ENCODE results near the gene TBC1D21. TPM values are rescaled to one million over a fixed set of nuclear protein-coding genes. Genes with fewer than 3 reads are reported as not detected.
A peak's percentile ranks its signal among the peaks of the same experiment; 100 is the strongest.

TBC1D21 gene
- total RNA-seq, 1 experiment from 2014 or later: not detected

DNA sequence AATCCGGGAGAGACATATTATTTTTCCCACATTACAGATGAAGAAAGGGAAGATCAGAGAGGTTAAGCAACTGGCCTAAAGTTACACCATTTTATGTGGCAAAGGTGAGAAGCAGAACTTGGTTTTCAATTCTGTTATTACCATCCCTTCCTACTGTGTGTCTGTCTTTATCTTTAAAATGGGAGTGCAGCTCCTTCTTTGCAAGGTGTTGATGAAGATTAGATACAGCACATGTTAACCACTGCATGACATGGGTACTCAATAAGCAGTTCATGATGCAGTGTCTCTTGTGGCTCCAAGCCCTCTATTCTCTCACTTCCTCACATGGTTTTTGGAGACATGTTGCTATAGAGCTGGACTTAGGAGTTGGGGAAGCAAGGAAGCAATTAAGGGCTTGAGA, 23.1 kb upstream of the TBC1D21 start:
- no peak for DNase-seq
- Histone ChIP-seq H3K27me3 (ENCODE audit: control insufficient read depth, insufficient read depth, low read length) (no peaks in the 10 kb centered on the region), H3K36me3 (replicated peaks; ENCODE audit: control insufficient read depth, insufficient read depth, low read length) (no peaks in the 10 kb centered on the region), H3K4me3 (ENCODE audit: insufficient read depth, low read depth, low read length) (no peak overlapping the region)

- Histone ChIP-seq H3K36me3 (replicated peaks; ENCODE audit: control insufficient read depth, insufficient read depth, low read length) (no peaks in the 10 kb centered on the region), H3K27me3 (ENCODE audit: control insufficient read depth, insufficient read depth, low read length) (no peaks in the 10 kb centered on the region), H3K4me3 (ENCODE audit: insufficient read depth, low read depth, low read length) (no peak overlapping the region)
- DNase-seq: peak; percentile 82
Measured at GRCh38 chr15:73851689-73852088, 21.7 kb upstream of the TBC1D21 start.

- Histone ChIP-seq H3K27me3 (ENCODE audit: control insufficient read depth, insufficient read depth, low read length) (no peaks in the 10 kb centered on the region), H3K4me3 (ENCODE audit: insufficient read depth, low read depth, low read length) (no peak overlapping the region), H3K36me3 (replicated peaks; ENCODE audit: control insufficient read depth, insufficient read depth, low read length) (no peaks in the 10 kb centered on the region)
- DNase-seq: no peak
Measured at GRCh38 chr15:73852507-73852906, 20.9 kb upstream of the TBC1D21 start.

- no peak overlapping the region for H3K4me3 ChIP-seq (ENCODE audit: insufficient read depth, low read depth, low read length)
Measured at GRCh38 chr15:73854265-73854664, 19.1 kb upstream of the TBC1D21 start.

GRCh38 chr15:73856458-73857192, 16.7 kb upstream of the TBC1D21 start:
- H3K27me3 ChIP-seq (ENCODE audit: control insufficient read depth, insufficient read depth, low read length): no peaks in the 10 kb centered on the region
- no peak for DNase-seq
- no peak overlapping the region for H3K4me3 ChIP-seq (ENCODE audit: insufficient read depth, low read depth, low read length)
- no peaks in the 10 kb centered on the region for H3K36me3 ChIP-seq (replicated peaks; ENCODE audit: control insufficient read depth, insufficient read depth, low read length)

More at GRCh38 chr15:73854265-73854664, 19.1 kb upstream of the TBC1D21 start:
- no peak for DNase-seq
- no peaks in the 10 kb centered on the region for H3K36me3 ChIP-seq (replicated peaks; ENCODE audit: control insufficient read depth, insufficient read depth, low read length)
- H3K27me3 ChIP-seq (ENCODE audit: control insufficient read depth, insufficient read depth, low read length): no peaks in the 10 kb centered on the region

- no peak for DNase-seq
- Histone ChIP-seq H3K36me3 (replicated peaks; ENCODE audit: control insufficient read depth, insufficient read depth, low read length) (no peaks in the 10 kb centered on the region), H3K4me3 (ENCODE audit: insufficient read depth, low read depth, low read length) (no peak overlapping the region), H3K27me3 (ENCODE audit: control insufficient read depth, insufficient read depth, low read length) (no peaks in the 10 kb centered on the region)
Measured at GRCh38 chr15:73857193-73857920, 16.0 kb upstream of the TBC1D21 start.

DNA sequence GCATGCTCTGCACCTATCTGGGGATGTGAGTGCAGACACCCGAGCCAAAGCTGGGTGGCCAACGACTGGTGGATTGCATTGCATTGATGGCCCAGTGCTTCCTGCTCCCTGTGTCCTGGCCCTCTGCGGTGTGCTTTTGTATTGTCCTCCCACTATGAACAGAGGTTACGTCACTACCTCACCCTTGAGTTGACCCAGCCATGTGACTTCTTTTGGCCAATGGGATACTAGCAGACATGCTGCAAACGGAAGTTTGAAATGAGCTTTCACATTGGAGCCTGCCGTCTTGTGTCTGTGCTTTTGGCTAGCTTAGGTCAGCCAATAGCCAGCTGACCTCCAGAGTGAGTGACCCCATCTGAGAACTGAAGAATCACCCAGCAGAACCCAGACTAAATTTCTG, 15.3 kb upstream of the TBC1D21 start:
- Histone ChIP-seq H3K27me3 (ENCODE audit: control insufficient read depth, insufficient read depth, low read length) (no peaks in the 10 kb centered on the region), H3K36me3 (replicated peaks; ENCODE audit: control insufficient read depth, insufficient read depth, low read length) (no peaks in the 10 kb centered on the region), H3K4me3 (ENCODE audit: insufficient read depth, low read depth, low read length) (no peak overlapping the region)
- no peak for DNase-seq

GRCh38 chr15:73862276-73862675, 11.1 kb upstream of the TBC1D21 start:
- no peak for DNase-seq

DNA sequence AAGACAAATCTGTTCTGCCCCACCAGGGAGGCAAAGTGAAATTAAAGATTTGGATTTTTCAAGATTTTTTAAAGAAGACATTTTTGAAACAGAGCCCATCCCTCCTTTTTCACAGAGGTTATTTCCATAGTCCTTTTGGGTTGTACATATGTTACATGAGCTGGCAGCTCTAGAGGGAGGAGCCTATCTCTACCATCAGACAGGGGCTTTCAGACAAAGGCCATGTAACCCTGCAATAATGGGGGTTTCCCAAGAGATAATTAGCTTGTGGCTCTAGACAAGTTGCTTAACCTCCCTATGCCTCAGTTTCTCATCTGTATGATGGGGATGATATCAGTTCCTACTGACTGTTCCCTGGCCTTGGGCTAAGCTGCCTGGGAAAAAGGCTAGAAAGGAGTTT, 8.0 kb upstream of the TBC1D21 start:
- Histone ChIP-seq H3K27me3 (ENCODE audit: control insufficient read depth, insufficient read depth, low read length) (no peaks in the 10 kb centered on the region), H3K36me3 (replicated peaks; ENCODE audit: control insufficient read depth, insufficient read depth, low read length) (no peaks in the 10 kb centered on the region), H3K4me3 (ENCODE audit: insufficient read depth, low read depth, low read length) (no peak overlapping the region)
- no peak for DNase-seq

More at GRCh38 chr15:73862276-73862675, 11.1 kb upstream of the TBC1D21 start:
- no peaks in the 10 kb centered on the region for H3K27me3 ChIP-seq (ENCODE audit: control insufficient read depth, insufficient read depth, low read length)
- H3K4me3 ChIP-seq (ENCODE audit: insufficient read depth, low read depth, low read length): no peak overlapping the region
- no peaks in the 10 kb centered on the region for H3K36me3 ChIP-seq (replicated peaks; ENCODE audit: control insufficient read depth, insufficient read depth, low read length)

- DNase-seq: no peak
- H3K27me3 ChIP-seq (ENCODE audit: control insufficient read depth, insufficient read depth, low read length): no peaks in the 10 kb centered on the region
Measured at GRCh38 chr15:73865904-73866303, 7.5 kb upstream of the TBC1D21 start.

DNA sequence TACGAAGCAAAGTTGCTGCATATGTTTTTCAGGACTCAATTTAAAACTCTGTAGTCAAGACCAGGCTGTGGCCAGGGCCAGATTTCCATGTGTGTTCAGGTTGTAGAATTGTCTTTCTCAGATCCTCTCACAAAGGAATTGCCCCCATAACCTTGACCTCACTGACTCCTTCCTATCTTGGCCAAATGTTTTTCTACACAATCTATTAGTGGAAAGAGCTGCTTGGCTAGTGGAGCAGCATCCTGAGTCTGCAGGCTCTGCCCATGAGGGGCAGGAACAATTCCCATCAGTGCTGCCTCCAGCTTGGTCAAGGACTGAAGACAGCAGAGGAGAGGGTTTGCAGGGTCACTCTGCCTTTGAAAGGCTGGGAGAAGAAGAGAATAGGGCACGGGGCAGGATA, 6.9 kb upstream of the TBC1D21 start:
- no peaks in the 10 kb centered on the region for H3K36me3 ChIP-seq (replicated peaks; ENCODE audit: control insufficient read depth, insufficient read depth, low read length)
- no peaks in the 10 kb centered on the region for H3K27me3 ChIP-seq (ENCODE audit: control insufficient read depth, insufficient read depth, low read length)

More at GRCh38 chr15:73865904-73866303, 7.5 kb upstream of the TBC1D21 start:
- no peaks in the 10 kb centered on the region for H3K36me3 ChIP-seq (replicated peaks; ENCODE audit: control insufficient read depth, insufficient read depth, low read length)
- no peak overlapping the region for H3K4me3 ChIP-seq (ENCODE audit: insufficient read depth, low read depth, low read length)

GRCh38 chr15:73866881-73867410, 6.4 kb upstream of the TBC1D21 start:
- Histone ChIP-seq H3K27me3 (ENCODE audit: control insufficient read depth, insufficient read depth, low read length) (no peaks in the 10 kb centered on the region), H3K4me3 (ENCODE audit: insufficient read depth, low read depth, low read length) (no peak overlapping the region), H3K36me3 (replicated peaks; ENCODE audit: control insufficient read depth, insufficient read depth, low read length) (no peaks in the 10 kb centered on the region)
- peak; percentile 86 for DNase-seq

More for the DNA sequence above, 6.9 kb upstream of the TBC1D21 start:
- no peak overlapping the region for H3K4me3 ChIP-seq (ENCODE audit: insufficient read depth, low read depth, low read length)
- no peak for DNase-seq

GRCh38 chr15:73867426-73867825, 5.9 kb upstream of the TBC1D21 start:
- Histone ChIP-seq H3K27me3 (ENCODE audit: control insufficient read depth, insufficient read depth, low read length) (no peaks in the 10 kb centered on the region), H3K4me3 (ENCODE audit: insufficient read depth, low read depth, low read length) (no peak overlapping the region), H3K36me3 (replicated peaks; ENCODE audit: control insufficient read depth, insufficient read depth, low read length) (no peaks in the 10 kb centered on the region)
- DNase-seq: no peak

DNA sequence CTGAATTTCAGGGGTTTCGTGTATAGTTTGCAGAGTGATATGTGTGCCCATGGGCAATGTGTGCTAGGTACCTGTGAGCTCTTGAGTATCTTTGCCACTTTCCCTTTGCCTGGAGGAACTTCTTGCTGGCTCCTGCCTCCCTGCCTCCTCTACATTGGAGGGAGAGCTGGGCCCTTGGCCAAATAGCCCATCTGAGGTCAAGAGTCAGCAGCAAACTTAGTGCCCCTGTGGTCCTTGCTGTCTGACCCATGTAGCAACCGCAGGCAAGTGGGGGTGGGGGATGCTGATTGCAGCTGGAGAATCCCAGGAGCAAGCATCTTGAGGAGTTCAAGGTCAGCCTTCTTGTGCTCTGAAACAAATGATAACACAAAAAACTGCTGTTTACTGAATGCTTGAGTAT, 5.4 kb upstream of the TBC1D21 start:
- Histone ChIP-seq H3K4me3 (ENCODE audit: insufficient read depth, low read depth, low read length) (no peak overlapping the region), H3K27me3 (ENCODE audit: control insufficient read depth, insufficient read depth, low read length) (no peaks in the 10 kb centered on the region), H3K36me3 (replicated peaks; ENCODE audit: control insufficient read depth, insufficient read depth, low read length) (no peaks in the 10 kb centered on the region)
- DNase-seq: no peak
